ENCODE data around the gene ZNF521.
"Not testable (repeated sequence)": the region's sequence is repeated elsewhere in the genome, so short reads cannot be mapped to it uniquely, and the experiment has no call there.

ZNF521 gene

GRCh38 chr18:25289001-25289631 is 62.9 kb downstream of the ZNF521 start:
- no peak for DNase-seq

GRCh38 chr18:25288340-25288938 is 63.5 kb downstream of the ZNF521 start:
- no peak for DNase-seq

- no peak for DNase-seq
Observed at GRCh38 chr18:25287106-25287505, 64.9 kb downstream of the ZNF521 start.

- DNase-seq: no peak
Observed at GRCh38 chr18:25284861-25285550, 67.0 kb downstream of the ZNF521 start.

GRCh38 chr18:25284281-25284680 is 67.7 kb downstream of the ZNF521 start:
- DNase-seq: no peak

- no peak for DNase-seq
Observed at GRCh38 chr18:25283781-25284180, 68.2 kb downstream of the ZNF521 start.

- DNase-seq: no peak
Observed at GRCh38 chr18:25282896-25283703, 68.9 kb downstream of the ZNF521 start.

GRCh38 chr18:25282282-25282681 is 69.7 kb downstream of the ZNF521 start:
- no peak for DNase-seq

GRCh38 chr18:25281556-25281955 is 70.4 kb downstream of the ZNF521 start:
- peak in 3 of 4 experiments; percentile 6 to 41 (median 20) for DNase-seq

GRCh38 chr18:25279961-25280360 is 72.0 kb downstream of the ZNF521 start:
- no peak for DNase-seq

- DNase-seq: no peak
Observed at GRCh38 chr18:25279556-25279955, 72.4 kb downstream of the ZNF521 start.

- DNase-seq: no peak
Observed at GRCh38 chr18:25279133-25279532, 72.8 kb downstream of the ZNF521 start.

- DNase-seq: no peak
Observed at GRCh38 chr18:25278394-25278793, 73.6 kb downstream of the ZNF521 start.

- no peak for DNase-seq
Observed at GRCh38 chr18:25275412-25276001, 76.5 kb downstream of the ZNF521 start.

GRCh38 chr18:25274926-25275325 is 77.0 kb downstream of the ZNF521 start:
- no peak for DNase-seq

- not testable (repeated sequence) for DNase-seq
Observed at GRCh38 chr18:25266931-25267527, 84.9 kb downstream of the ZNF521 start.

- DNase-seq: no peak
Observed at GRCh38 chr18:25262920-25263319, 89.0 kb downstream of the ZNF521 start.

GRCh38 chr18:25261768-25262167 is 90.2 kb downstream of the ZNF521 start:
- no peak for DNase-seq

GRCh38 chr18:25256439-25256838 is 95.5 kb downstream of the ZNF521 start:
- DNase-seq: no peak

- DNase-seq: no peak
Observed at GRCh38 chr18:25253779-25254178, 98.2 kb downstream of the ZNF521 start.

GRCh38 chr18:25253136-25253535 is 98.8 kb downstream of the ZNF521 start:
- no peak for DNase-seq

GRCh38 chr18:25251068-25251467 is 100.9 kb downstream of the ZNF521 start:
- DNase-seq: no peak
